Breast epithelium (tissue), 4 donors: ENCODE measurements around the gene ZIC5. TPM values are rescaled to one million over a fixed set of nuclear protein-coding genes. Genes with fewer than 3 reads are reported as not detected.

ENCODE experiments used
- DNase-seq, 2 donors: peaks; one replicate each; pipeline ENCODE4 v3.0.0-alpha.2; 2019; ENCODE audit warnings: low spot score in 2 of 2
- H3K27ac ChIP-seq, 2 donors: fragments of 200-600 bp; sonication (generic) in 1 of 2; one replicate each; pipeline ENCODE4 v1.5.1; 2016 to 2019; ENCODE audit warnings: mild to moderate bottlenecking in 1 of 2
- H3K27me3 ChIP-seq, 2 donors: fragments of 200-600 bp; sonication (generic) in 1 of 2; one replicate each; pipeline versions ENCODE4 v1.5.1 to v1.6.0; 2017 to 2019; ENCODE audit warnings: control low read depth in 1 of 2, mild to moderate bottlenecking in 1 of 2
- H3K36me3 ChIP-seq: fragments of 200-600 bp; one replicate; pipeline ENCODE4 v1.5.1; 2019
- H3K4me1 ChIP-seq, 2 donors: fragments of 200-600 bp; sonication (generic); one replicate each; pipeline ENCODE4 v1.5.1; 2016 to 2019; ENCODE audit warnings: control low read depth in 1 of 2
- H3K4me3 ChIP-seq, 3 donors: fragments of 200-600 bp; sonication (generic); 1 replicate in 2 of 3; 2 replicates in 1 of 3; pipeline ENCODE4 v1.5.1; 2016 to 2019; ENCODE audit warnings: mild to moderate bottlenecking in 3 of 3, moderate library complexity in 2 of 3
- H3K9me3 ChIP-seq, 2 donors: fragments of 200-600 bp; sonication (generic) in 1 of 2; one replicate each; pipeline ENCODE4 v1.5.1; 2016 to 2019; ENCODE audit warnings: control low read depth in 1 of 2
- CTCF ChIP-seq, 3 donors: fragments of 450-650 bp; IDR thresholded peaks; one replicate each; pipeline ENCODE4 v1.5.1; 2016 to 2017; ENCODE audit warnings: antibody characterized with exemption in 3 of 3, mild to moderate bottlenecking in 3 of 3, moderate library complexity in 3 of 3
- POLR2A ChIP-seq: fragments of 450-650 bp; IDR thresholded peaks from one replicate; pipeline ENCODE4 v1.6.1; 2016; ENCODE audit warnings: antibody characterized with exemption, mild to moderate bottlenecking, moderate library complexity
- POLR2AphosphoS5 ChIP-seq, 3 donors: sonication (generic); formaldehyde crosslinking; IDR thresholded peaks; one replicate each; pipeline ENCODE4 v1.6.1; 2017; ENCODE audit warnings: antibody characterized with exemption in 3 of 3
- intact Hi-C: fragments of 100-400 bp; cut with DNase I; formaldehyde crosslinking; loops from one replicate; pipeline ENCODE4 v1.15.1; 2023; ENCODE audit warnings: low total_unique reads
- total RNA-seq, 3 donors: library from RNA; depleted of rRNA; stranded (reverse); fragments of >200 nt; gene quantifications; one replicate each; pipeline ENCODE4 v1.1.0, GENCODE V29; 2016

Gene ZIC5
- total RNA-seq, 3 donors from 2014 or later: not detected

GRCh38 chr13:99980824-99981734, 9.5 kb upstream of the ZIC5 start:
- peaks cover 0 to 12% of the 10 kb centered on the region in 2 donors for H3K4me1 ChIP-seq
- H3K9me3 ChIP-seq: no peaks in the 10 kb centered on the region
- intact Hi-C loops: no loop called here
- peak overlapping the region; percentile 35 to 77 (median 50) for H3K4me3 ChIP-seq
- no peaks in the 10 kb centered on the region for H3K36me3 ChIP-seq
- peaks cover 24 to 98% of the 10 kb centered on the region in 2 donors for H3K27me3 ChIP-seq
- no peak for TF ChIP-seq CTCF (IDR thresholded peaks at IDR 0.05)
- no peak for TF ChIP-seq POLR2AphosphoS5 (IDR thresholded peaks at IDR 0.05)
- TF ChIP-seq POLR2A: no peak
- H3K27ac ChIP-seq: no peak overlapping the region
- DNase-seq: no peak

- intact Hi-C loops: no loop called here
- Histone ChIP-seq H3K4me3 (peak overlapping the region; percentile 35 to 77 (median 50)), H3K27ac (no peak overlapping the region), H3K4me1 (peaks cover 0 to 12% of the 10 kb centered on the region in 2 donors), H3K27me3 (peaks cover 27 to 100% of the 10 kb centered on the region in 2 donors), H3K36me3 (no peaks in the 10 kb centered on the region), H3K9me3 (no peaks in the 10 kb centered on the region)
- DNase-seq: peak in 1 of 2 donors; percentile 38
- TF ChIP-seq CTCF (IDR thresholded peaks at IDR 0.05) (no peak), POLR2AphosphoS5 (IDR thresholded peaks at IDR 0.05) (no peak), POLR2A (no peak)
These were observed 8.7 kb upstream of the ZIC5 start for GRCh38 chr13:99980201-99980823.

GRCh38 chr13:99979453-99980200, 8.1 kb upstream of the ZIC5 start:
- no peak overlapping the region for H3K27ac ChIP-seq
- no peaks in the 10 kb centered on the region for H3K9me3 ChIP-seq
- peak overlapping the region; percentile 35 to 77 (median 50) for H3K4me3 ChIP-seq
- no peaks in the 10 kb centered on the region for H3K36me3 ChIP-seq
- DNase-seq: peak in 1 of 2 donors; percentile 16
- intact Hi-C loops: no loop called here
- TF ChIP-seq CTCF (IDR thresholded peaks at IDR 0.05) (no peak), POLR2A (no peak)
- peaks cover 27 to 100% of the 10 kb centered on the region in 2 donors for H3K27me3 ChIP-seq
- peaks cover 0 to 12% of the 10 kb centered on the region in 2 donors for H3K4me1 ChIP-seq

- peak in 1 of 2 donors; percentile 15 for DNase-seq
- Histone ChIP-seq H3K4me3 (no peak overlapping the region), H3K27me3 (peaks cover 29 to 100% of the 10 kb centered on the region in 2 donors), H3K4me1 (peaks cover 0 to 12% of the 10 kb centered on the region in 2 donors), H3K9me3 (no peaks in the 10 kb centered on the region), H3K36me3 (no peaks in the 10 kb centered on the region), H3K27ac (no peak overlapping the region)
- TF ChIP-seq POLR2A (no peak), CTCF (IDR thresholded peaks at IDR 0.05) (no peak), POLR2AphosphoS5 (IDR thresholded peaks at IDR 0.05) (no peak)
- intact Hi-C loops: no loop called here
These were observed 7.4 kb upstream of the ZIC5 start for GRCh38 chr13:99978799-99979452.
